NCI-H146 treated with DMSO at 0.1 percent for 48 hours (cell line): Measurements from ENCODE around the gene GRIP1.

Experiments
- DNase-seq: peaks from one replicate; lab custom pipeline; 2025; ENCODE audit not compliant: unreplicated experiment; lab: John Stamatoyannopoulos, UW

Gene GRIP1

DNA sequence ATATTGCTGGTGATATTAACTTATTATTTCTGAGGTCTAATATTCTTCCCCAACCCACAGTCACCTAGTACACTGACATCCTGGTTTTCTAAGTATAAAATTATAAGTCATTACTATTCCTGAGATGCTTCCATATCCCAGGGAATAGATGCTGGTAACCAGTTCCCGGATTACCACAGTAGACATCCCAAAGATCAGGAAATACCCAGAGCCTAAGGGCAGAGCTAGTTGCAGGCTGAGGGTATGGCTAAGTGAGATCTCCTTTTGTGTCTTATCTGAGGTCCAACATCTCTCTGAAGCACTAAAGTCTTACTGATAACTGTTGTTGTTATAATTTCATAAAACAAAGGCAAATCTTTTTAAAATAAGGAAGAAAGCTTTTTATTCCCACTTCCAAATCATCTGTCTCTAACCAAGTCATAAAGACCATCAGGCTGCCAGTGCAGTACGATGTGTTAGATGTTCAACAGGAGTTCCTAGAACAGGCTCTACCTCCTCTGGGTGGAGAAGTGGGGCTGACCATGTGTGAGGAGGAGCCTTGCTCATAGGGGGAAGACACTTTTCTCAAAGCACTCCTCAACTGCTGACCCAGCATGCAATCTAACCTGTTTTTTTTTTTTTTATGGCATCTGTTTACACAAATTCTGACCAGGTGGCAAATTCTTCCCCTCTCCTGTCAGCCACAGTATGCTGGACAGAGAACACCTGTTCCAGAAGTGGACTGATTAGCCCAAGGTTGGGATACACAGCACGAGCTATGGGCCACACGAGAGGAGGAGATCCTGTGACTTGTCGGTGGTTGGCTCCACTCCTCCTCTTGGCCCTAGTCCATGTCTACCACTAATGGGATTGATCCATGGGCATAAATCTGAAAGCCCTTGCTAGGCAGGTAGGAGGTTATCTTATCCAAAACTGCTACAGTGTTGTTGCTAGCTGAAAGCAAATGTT, 16.1 kb upstream of the GRIP1 start:
- peak; percentile 60 for DNase-seq

DNA sequence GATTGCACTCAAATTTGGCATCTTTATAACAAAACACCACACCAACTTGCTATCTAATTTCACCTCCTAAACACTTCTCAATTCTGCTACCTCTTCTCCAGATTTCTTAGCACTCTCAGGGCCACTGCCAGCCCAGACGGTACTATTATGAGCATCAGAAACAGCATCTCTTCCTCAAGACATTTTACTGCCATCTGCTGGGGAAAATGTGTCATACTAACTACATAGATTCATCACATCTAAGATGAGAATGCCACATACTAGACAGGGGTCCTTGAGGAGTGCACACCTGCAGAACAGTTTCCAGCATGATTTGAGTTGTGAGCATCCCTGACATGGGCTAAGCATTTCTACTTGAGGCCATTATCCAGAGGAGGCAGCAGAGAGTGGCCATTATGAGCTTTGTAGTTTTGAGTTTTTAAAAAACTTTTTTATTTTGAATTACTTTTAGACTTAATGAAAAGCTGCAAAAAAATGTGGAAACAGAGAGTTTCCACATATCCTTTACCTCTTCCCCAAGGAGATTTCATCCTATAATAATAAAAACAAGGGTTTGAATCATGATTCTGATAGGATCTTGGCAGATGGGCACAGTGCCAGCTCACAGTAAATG, 15.1 kb upstream of the GRIP1 start:
- DNase-seq, result peak; percentile 19

DNA sequence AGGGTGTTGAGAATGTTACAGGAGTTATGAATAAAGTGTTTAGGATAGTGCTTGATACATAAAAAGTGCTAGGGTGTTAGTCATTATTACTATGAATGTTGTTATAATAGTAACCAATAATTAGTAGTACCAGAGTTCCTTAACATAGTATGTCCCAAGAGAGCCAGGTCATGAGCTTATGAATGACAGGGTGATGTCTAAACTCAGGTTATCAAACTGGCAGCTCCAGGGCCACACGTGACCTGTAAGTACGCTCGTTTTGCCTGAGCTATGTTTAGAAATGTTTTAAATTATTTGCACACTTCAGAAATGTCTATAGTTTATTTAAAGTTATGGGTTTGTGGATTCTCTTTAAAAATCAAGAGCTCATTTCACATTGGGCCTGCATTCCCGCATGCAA, 14.1 kb upstream of the GRIP1 start:
- no peak for DNase-seq

DNA sequence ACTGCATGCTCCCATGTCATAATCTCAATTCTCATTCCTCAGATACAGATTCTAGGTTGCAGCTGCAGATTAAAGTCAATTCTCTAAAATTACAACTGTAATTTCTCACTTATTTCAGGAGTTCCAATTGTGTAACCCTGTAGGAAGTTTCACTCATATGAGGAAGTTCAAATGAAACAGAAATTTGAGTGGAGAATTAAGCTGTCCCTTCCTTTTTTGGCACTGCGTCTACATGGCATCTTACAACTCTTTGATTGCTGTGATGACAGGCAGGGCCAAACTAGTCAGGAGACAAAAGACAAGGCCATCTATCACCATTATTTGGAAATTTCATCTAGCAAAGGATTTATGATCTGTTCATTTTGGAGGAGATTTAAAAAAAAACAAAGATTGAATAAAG, 13.3 kb upstream of the GRIP1 start:
- DNase-seq, result no peak

DNA sequence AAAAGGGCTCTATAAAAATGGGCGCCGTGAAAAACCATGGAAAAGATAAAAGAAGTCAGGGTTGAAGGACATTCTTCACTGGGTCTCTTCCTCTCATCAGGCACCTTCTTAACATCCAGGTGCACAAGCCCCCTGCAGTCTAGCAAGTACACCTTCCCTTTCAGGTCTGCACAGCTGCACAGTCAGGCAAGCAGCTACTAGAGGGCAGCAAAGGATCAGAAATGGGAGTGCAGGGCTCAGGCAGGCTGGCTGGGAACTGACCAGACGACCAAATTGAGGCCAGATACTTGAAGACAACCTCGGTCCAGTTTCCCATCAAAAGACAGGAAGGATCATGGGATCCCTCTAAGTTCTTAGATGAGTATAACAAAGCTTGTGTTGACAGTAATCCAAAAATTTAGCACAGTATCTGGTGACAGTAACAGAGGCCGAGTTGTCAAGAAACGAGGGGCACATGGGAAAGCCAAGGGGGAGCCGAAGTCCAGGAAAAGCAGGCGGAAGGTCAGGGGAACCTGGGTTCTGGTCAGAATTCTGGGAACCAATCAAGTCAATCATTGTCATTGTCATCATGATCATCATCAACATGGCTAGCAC, 10.1 kb upstream of the GRIP1 start:
- peak; percentile 77 for DNase-seq

DNA sequence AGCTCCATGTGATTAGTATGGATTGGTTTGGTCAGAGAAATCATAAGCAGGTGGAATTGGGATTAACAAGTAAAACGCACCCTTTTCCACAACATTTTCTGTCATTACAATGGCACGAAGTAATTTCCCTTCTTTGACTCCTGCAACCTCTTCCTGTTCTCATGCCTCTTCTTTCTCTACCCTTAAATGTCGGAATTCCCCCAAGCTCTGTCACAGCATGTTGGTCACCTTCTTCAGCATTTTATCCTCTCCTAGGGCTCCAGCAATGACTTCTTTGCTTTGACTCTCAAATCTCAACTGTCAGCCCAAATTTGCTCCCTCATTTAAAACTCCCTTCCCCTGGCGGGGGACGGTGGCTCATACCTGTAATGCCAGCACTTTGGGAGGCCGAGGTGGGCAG, 5.3 kb upstream of the GRIP1 start:
- DNase-seq, result no peak

DNA sequence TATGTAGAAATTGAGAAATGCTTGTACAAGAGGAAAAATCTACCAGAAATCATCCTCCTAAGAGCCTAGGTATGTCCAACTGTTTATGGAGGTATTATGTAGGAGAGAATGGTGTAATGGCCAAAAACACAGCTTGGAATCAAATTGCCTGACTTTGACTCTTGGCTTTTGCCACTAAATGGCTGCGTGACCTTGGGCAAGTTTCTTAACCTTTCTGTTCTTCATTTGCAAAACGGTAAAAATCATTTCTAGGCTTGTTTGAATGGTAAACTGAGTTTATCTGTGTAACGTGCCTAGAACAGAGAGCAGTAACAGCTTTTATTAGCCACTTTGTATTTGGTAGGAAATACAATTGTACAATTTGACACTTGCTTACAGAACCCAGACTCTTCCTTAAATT, 4.9 kb upstream of the GRIP1 start:
- no peak for DNase-seq

DNA sequence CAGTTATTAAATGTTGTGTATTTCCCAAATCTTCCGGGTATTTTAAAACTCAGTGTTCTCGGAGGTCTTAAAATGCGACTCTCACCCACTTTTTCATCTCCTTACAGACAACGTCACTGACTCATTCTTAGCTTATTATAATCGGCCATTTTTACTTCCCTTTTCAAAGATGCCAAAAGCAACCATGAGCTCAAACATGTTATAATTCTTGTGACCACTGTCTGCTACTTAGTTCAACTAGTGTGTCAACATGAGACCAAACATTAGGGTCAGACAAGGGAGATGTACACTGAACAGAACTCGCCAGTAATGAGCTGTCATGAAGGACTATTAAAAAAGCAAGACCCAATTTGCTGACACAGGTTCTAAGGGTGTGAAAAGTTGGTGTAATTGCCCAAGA, 4.2 kb upstream of the GRIP1 start:
- no peak for DNase-seq

DNA sequence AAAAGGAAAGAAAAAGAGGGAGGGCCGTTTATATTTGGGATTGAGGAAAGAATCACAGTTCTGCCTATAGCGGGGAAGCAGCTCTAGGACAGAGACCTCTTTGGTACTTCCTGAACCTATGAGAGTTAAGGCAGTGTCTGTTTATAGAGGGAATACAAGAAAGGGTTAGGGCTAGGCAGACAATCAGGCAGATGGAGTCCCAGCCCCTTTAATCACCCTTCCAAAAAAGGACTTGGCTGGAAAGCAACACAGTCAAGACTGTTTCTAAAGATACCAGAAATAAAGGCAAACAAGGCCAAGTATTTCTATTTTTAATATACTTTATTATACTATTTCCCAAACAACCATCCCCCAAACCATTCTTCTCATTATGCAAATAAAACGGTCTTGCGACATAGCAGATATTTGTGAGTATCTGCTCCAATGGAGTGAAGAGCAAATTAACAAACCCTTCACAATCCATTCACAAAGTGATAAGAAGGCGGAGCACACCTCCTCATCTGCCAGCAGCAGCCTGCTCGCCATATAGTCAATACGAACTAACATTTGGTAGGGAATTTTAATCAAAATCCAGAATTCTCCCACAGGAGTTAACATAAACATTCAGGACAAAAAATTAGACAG, 697 bp upstream of the GRIP1 start:
- DNase-seq, result no peak

DNA sequence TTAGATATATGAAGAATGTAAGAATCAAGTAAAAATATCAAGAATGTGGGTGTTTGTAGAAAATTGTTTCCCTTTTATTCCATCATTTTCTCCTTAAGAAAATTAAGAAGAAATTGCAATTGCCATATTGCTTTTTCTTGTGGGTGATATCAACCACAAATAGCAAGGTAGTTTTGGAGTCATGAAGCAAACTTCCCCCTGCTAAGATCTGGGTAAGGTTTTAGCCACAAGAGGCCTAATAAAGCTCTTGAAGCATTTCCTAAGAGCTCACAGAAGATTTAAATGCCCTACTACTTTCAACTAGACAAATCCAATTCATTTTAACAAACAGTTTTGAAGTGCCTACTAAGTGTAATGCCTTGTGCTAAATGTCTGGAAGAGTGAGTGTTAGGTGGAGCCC, 2.6 kb downstream of the GRIP1 start:
- no peak for DNase-seq

DNA sequence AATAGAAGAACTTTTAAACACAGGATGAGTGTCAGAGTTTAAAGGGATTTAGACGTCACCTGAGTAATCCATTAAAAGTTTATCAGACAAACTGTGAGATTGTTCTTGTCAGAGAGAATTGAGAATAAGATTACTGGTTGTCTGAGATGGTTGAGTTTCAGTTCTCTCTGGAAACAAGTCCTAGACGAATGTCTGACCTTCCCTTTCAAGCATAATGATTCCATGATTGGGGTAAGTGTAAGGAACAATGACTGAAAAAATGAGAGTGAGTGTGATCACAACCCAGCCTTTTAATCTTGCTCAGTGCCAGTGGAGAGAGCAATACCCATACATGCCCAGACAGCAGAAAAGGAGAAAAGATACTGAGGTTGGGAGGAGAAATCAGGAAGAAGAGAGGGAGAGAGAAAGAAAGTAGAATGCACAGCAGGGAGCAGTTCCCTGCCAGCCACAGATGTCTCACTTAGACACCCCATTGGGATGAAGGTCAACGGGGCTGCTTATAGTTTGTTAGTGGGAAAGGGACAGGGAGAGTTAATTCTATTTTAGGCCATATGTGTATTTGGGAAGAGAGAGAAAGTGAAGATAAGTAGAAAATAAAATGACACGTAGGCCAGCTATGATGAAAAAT, 4.3 kb downstream of the GRIP1 start:
- DNase-seq, result no peak

DNA sequence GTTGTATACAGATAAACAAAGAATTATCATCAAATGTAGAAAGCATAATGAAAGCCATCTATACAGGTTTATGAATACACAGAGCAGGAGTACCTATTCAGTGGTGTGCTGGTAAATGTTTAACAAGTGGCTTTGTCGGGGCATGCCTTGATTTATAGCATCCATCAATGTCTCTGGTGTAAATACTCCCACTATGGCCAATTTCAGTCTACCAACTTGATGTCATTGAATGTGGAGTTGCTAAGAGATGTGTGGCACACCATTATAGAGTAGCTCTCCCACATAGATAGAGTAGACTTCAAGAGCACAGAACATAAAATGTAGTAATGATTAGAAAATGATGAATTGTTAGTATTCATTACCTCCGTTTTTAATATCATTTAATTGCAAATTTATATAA, 9.3 kb downstream of the GRIP1 start:
- no peak for DNase-seq

DNA sequence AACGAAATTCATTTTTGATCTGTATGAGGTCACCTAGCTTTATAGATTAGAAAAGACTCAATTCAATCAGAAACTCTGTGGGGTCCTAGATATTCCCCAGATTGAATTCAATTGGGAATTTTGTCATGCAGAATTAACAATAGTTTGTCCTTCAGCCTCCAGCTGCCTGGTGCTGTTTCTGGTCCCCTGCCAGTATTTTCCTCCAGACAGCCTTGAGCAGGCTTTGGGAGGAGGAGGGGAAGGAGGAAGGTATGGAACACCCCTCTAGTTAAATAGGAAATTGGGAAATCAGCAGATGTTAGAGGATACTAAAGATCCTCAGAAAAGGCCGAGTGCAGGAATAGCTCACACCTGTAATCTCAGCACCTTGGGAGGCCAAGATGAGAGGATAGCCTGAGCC, 10.6 kb downstream of the GRIP1 start:
- DNase-seq, result no peak

DNA sequence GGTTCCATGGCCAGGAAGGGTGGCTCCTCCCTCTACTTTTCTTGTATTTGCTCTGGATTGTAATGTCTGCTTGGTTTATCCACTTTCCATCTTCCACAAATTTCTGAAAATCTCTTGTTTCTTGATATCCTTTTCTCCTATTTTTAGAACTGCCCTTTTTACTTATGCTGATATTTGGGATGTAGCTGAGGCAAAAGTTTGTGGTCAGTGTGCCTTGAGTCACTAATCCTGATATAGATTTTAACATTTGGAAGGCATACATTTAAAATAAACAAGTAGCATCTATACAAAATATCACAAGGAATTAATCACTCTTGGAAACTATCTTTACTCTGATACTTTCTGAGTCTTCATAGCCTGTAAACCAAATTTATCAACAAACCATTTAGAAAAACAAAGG, 11.0 kb downstream of the GRIP1 start:
- no peak for DNase-seq

DNA sequence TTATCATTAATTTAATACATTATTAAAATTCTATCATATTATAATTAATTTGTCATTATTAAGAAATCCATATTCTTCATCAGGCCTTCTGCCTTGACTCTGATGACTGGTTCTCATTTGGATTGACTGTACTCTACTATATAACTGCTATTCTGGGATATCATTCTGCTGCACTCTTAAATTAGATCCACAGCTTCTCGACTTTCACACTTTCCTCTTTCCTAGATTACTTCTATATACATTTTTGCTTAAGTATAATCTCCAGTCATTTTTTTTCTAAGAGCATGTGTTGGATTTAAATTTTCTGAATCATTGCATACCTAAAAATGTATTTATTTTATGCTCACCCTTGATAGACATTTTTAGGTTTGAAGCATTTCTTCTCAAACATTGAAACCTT, 12.4 kb downstream of the GRIP1 start:
- DNase-seq, result no peak

DNA sequence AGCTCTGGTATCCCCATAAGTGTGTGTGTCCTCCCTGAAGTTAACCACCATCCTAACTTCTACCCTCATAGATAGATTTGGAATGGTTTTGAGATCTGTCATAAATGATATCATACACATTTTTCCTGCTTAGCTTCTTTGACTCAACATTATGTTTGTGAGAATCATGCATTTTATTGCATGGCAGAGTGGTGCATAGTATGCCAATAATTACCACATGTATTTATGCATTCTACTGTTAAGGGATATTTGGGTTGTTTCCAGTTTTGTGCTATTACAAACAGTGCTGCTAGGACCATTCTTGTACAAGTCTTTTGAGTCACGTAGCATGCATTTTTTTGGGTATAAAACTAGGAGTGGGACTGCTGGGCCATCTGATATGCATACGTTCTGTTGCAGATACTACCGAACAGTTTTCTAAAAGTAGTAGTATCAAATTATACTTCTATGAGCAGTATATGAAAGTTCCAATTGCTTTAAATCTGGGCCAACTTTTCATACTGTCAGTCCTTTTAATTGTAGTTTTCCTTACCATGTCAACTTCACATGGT, 13.4 kb downstream of the GRIP1 start:
- DNase-seq, result no peak

DNA sequence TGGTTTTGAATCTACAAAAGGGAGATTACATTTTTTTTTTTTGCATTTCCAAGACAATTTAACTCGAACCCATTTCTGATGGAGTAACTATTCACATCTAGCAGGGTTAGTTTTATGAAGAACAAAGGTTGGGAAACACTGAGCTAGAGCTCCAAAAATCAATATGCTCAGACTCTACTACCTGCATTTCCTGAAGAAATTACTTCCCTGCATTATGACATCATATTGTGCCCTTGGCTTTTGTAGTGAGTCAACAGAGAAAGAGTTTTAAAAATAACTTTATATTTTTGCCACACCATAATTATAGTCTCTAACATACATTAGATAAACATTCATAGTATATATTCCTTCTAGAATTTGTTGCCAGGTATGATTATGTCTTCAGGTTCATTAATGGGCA, 14.8 kb downstream of the GRIP1 start:
- DNase-seq, result no peak

DNA sequence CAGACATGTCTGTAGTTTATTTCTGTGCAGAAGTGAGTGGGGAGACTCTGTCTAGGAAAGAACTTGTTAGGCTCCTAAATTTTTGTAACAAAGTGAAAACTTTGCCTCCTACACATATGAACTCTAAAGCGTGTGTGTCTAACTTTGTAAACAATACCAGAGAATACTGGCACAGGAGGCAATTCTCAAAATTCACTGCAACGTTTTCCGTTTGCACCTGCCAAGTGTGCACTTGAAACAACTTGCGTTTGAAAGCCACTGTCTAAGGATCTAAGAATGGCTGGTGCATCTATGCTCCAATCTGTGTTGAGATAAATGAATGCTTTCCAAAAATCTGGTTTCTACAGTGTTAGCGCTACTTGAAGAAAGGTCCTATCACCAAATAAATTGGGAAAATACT, 15.3 kb downstream of the GRIP1 start:
- no peak for DNase-seq

DNA sequence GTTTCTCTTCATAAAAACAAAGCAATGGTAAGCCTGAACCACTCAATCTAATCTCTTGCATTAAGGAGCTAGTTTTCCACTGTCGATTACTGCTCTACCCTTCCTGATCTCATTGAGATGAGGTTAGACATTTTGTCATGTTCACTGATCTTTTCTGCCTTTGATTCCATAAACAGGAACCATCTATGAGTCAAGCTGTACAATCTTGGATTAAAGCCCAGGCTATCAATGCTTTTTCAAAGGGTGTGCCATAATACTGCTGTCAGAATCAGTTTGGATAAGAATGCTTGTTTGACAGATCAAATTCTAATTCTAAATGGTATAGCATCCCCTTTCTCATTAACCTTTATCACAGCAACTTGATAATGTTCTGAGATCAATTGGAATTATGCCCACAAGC, 16.1 kb downstream of the GRIP1 start:
- DNase-seq, result no peak

DNA sequence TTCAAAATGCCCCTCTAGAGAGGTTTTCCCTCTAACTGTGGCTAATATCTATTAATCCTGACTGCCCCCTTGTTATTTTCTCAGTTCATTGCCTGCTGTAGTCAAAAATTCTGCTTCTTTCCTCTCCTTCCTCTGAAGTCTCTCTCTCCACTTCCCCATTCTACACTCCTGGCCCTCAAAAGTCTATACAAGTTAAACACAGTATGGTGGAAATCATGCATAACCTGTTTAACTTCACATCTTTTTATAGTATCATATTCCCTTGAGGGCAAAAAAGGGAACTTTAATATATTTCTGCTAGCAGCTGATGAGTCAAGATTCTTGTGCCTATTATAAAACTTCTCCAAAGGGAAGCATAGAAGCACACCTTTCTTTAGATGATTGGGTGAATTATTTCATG, 16.7 kb downstream of the GRIP1 start:
- no peak for DNase-seq

DNA sequence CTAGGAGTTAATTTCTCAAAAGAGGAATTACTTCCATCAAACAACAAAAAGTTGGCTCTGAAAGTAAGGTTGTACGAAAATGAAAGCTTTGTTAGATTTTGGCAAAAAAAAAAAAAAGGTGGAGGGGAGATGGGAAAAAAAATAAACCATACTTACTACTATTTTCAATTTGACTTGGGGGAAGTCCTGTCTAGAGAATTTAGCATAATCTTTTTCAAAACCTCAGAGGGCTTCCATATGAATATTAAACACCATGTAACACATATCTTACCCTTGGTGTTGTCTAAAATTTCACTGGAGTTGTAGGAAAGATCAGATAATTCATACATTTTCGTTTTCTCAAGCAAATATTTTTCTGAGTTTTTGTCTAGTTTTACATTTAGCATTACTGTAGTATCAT, 17.5 kb downstream of the GRIP1 start:
- no peak for DNase-seq
